Memory B cell (primary cell): Measurements from ENCODE around the gene DNAH8.

ENCODE experiments used
- ATAC-seq: fragments of 150-1000 bp; cut with Tn5 transposase; 2 replicates; pipeline ENCODE4 v1.10.0; 2021; ENCODE audit warnings: low read depth, mild to moderate bottlenecking, moderate library complexity
- DNase-seq, 2 donors: peaks; one replicate each; pipeline ENCODE4 v3.0.0; 2022; ENCODE audit warnings: low spot score in 2 of 2
- H3K27ac Mint-ChIP-seq: one replicate; pipeline ENCODE4 v1.8.0; 2022; ENCODE audit warnings: mild to moderate bottlenecking, moderate library complexity, mixed read lengths
- H3K27me3 Mint-ChIP-seq: one replicate; pipeline ENCODE4 v1.8.0; 2022; ENCODE audit warnings: mixed read lengths
- H3K36me3 Mint-ChIP-seq: one replicate; pipeline ENCODE4 v1.8.0; 2022; ENCODE audit warnings: mild to moderate bottlenecking, mixed read lengths
- H3K4me1 Mint-ChIP-seq: one replicate; pipeline ENCODE4 v1.8.0; 2022; ENCODE audit warnings: mixed read lengths
- H3K4me3 Mint-ChIP-seq: one replicate; pipeline ENCODE4 v1.8.0; 2022; ENCODE audit warnings: mild to moderate bottlenecking, moderate library complexity, mixed read lengths
- H3K9me3 Mint-ChIP-seq: one replicate; pipeline ENCODE4 v1.8.0; 2022; ENCODE audit warnings: mixed read lengths

The DNAH8 gene

DNA sequence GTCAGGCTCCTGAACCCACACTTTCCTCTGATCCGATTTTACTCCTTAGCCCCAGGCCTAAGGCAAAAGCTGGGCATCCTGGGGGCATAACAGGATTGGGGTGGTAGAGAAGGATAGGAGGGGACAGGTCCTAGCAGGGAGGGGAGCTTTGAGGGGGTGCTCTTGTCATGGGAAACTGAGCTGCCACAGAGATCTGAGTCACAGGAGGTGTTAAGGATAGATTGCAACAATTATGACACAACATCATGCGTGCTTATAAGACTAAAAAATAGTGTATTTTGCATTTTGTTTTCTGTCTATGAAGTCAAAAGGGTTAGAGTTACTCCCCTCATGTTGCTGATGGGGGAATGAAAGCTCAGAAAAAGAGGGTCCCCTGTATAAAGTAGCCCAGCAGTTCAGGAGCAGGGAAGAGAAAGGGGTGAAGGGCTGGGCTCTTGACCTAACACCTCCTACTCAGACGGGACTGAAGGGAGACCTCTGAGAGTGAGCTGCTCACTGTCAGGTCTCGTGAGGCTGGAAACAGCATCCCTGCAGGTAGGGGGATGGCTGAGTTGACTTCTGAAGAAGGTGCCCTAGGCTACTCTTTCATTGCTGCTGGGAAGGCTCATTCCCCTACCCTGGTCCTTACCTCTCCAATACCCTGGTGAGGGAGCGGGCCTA is 335.5 kb downstream of the DNAH8 start:
- Mint-ChIP-seq H3K4me3 (no peak overlapping the region), H3K4me1 (peaks cover 5% of the 10 kb centered on the region), H3K27me3 (peaks cover 31% of the 10 kb centered on the region), H3K9me3 (no peaks in the 10 kb centered on the region), H3K36me3 (no peaks in the 10 kb centered on the region), H3K27ac (no peak overlapping the region)
- DNase-seq: no peak
- ATAC-seq: no peak

- Mint-ChIP-seq H3K4me1 (peaks cover 5% of the 10 kb centered on the region), H3K27me3 (peaks cover 31% of the 10 kb centered on the region), H3K27ac (no peak overlapping the region), H3K9me3 (no peaks in the 10 kb centered on the region), H3K36me3 (no peaks in the 10 kb centered on the region), H3K4me3 (no peak overlapping the region)
- DNase-seq (no peak), ATAC-seq (no peak)
These were observed 336.4 kb downstream of the DNAH8 start for GRCh38 chr6:39051399-39052122.

DNA sequence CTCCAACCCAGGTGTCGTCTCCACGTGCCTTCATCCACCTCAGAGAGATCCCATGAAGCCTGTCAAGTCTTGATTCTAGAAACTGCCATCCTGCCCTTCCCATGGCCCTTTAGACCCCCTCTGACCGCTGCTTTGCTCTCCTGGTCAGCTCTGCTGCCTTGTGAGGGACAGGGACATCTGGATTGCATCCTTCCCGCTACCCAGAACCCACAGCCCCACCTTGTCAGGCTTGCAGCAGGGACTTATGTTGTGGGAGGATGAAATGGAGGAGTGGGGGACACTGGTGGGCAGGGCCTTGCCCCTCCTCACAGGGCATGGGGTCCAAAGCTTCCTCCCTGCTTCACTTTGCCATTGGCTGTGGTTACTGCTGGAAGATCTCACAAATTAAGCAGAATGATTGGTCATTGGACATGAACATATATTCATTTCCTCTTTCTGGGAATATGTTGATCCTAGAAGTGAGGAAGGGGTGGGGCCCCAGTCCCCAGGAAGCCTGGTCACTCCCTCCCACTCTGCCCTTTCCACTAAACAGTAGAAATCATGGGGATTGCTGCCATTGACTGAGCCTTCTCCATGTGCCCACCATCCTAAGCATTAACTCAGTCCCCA is 338.0 kb downstream of the DNAH8 start:
- no peak for DNase-seq
- H3K36me3 Mint-ChIP-seq: no peaks in the 10 kb centered on the region
- H3K9me3 Mint-ChIP-seq: no peaks in the 10 kb centered on the region
- peaks cover 25% of the 10 kb centered on the region for H3K27me3 Mint-ChIP-seq
- no peak overlapping the region for H3K27ac Mint-ChIP-seq
- no peak for ATAC-seq
- H3K4me3 Mint-ChIP-seq: no peak overlapping the region
- peaks cover 5% of the 10 kb centered on the region for H3K4me1 Mint-ChIP-seq

GRCh38 chr6:39053854-39054576 is 338.9 kb downstream of the DNAH8 start:
- Mint-ChIP-seq H3K27ac (no peak overlapping the region), H3K36me3 (no peaks in the 10 kb centered on the region), H3K4me1 (peaks cover 5% of the 10 kb centered on the region), H3K9me3 (no peaks in the 10 kb centered on the region), H3K4me3 (no peak overlapping the region), H3K27me3 (peaks cover 29% of the 10 kb centered on the region)
- no peak for DNase-seq
- ATAC-seq: no peak

DNA sequence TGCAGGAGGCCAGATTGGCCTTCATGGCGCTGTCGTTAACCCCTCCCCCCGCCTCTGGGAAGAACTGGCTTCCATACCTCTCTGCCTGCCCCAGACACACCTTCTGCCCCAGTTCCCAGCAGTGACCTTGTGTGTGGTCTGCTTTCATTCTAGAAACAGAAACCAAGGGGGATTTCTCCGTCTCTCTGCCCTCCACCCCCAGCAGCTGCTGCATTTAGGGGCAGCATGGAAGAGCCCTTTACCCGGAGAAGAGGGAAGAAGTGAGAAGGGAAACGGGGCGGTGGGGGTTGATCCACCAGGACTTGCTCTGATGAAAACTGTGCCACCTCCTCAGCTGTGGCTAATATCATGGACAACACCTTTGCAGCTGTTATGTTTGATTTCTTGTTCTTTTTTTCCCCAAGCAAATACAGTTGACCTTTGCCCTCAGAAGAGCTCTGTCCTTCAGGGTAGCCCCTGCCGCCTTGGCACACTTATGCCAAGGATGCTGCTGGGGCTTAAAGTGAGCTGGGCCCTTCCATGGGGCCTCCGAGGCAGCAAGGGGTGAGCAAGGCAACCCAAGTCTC is 339.5 kb downstream of the DNAH8 start:
- Mint-ChIP-seq H3K4me3 (no peak overlapping the region), H3K9me3 (no peaks in the 10 kb centered on the region), H3K4me1 (peaks cover 3% of the 10 kb centered on the region), H3K27me3 (peaks cover 28% of the 10 kb centered on the region), H3K36me3 (no peaks in the 10 kb centered on the region), H3K27ac (no peak overlapping the region)
- DNase-seq (no peak), ATAC-seq (no peak)

GRCh38 chr6:39055661-39056060 is 340.6 kb downstream of the DNAH8 start:
- Mint-ChIP-seq H3K4me1 (peaks cover 3% of the 10 kb centered on the region), H3K36me3 (no peaks in the 10 kb centered on the region), H3K4me3 (no peak overlapping the region), H3K9me3 (no peaks in the 10 kb centered on the region), H3K27ac (no peak overlapping the region), H3K27me3 (peaks cover 31% of the 10 kb centered on the region)
- ATAC-seq (no peak), DNase-seq (no peak)

DNA sequence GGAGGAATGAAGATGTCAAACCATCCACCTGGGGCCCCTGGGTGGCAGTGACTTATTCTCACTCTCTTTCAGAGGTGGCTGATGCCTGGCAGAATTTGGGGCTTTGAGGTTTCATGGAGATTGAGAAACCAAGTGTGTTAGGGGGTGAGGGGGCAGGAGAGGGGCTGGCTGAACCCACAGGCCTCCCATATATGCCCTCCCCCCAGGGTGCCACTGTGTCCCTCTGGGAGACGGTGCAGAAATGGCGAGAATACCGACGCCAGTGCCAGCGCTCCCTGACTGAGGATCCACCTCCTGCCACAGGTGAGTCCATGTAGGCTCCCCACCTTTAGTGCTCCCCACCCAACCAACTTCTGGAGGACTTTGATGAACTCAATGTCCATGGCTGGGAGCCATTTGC is 341.1 kb downstream of the DNAH8 start:
- DNase-seq (no peak), ATAC-seq (no peak)
- Mint-ChIP-seq H3K36me3 (no peaks in the 10 kb centered on the region), H3K27ac (no peak overlapping the region), H3K4me1 (peaks cover 3% of the 10 kb centered on the region), H3K27me3 (peaks cover 30% of the 10 kb centered on the region), H3K9me3 (no peaks in the 10 kb centered on the region), H3K4me3 (no peak overlapping the region)

DNA sequence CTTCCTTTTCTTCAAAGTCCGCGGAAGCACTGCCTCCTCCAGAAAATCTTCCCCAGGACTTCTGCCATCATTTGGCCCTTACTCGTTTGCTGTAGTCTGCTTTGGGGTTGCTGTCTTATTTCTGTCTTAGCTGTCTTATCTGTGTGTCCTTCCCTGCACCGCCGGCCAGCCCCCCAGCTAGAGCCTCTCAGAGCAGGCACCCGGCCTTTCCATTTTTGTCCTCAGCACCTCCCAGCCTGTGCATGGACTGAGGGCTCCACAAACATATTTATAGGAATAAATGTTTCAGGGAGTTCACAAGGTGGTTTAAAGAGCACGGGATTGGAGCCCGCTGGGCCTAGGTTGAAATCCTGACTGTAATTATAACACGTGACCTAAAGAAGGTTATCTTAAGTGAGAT is 341.6 kb downstream of the DNAH8 start:
- ATAC-seq (no peak), DNase-seq (no peak)
- Mint-ChIP-seq H3K27ac (no peak overlapping the region), H3K4me1 (peaks cover 2% of the 10 kb centered on the region), H3K27me3 (peaks cover 29% of the 10 kb centered on the region), H3K36me3 (no peaks in the 10 kb centered on the region), H3K4me3 (no peak overlapping the region), H3K9me3 (no peaks in the 10 kb centered on the region)

- H3K36me3 Mint-ChIP-seq: no peaks in the 10 kb centered on the region
- no peak overlapping the region for H3K27ac Mint-ChIP-seq
- H3K27me3 Mint-ChIP-seq: peaks cover 28% of the 10 kb centered on the region
- no peaks in the 10 kb centered on the region for H3K9me3 Mint-ChIP-seq
- no peaks in the 10 kb centered on the region for H3K4me1 Mint-ChIP-seq
- no peak for DNase-seq
- no peak overlapping the region for H3K4me3 Mint-ChIP-seq
- no peak for ATAC-seq
These were observed 342.4 kb downstream of the DNAH8 start for GRCh38 chr6:39057251-39058155.

GRCh38 chr6:39058471-39059147 is 343.5 kb downstream of the DNAH8 start:
- no peaks in the 10 kb centered on the region for H3K36me3 Mint-ChIP-seq
- no peak overlapping the region for H3K27ac Mint-ChIP-seq
- no peak for DNase-seq
- no peaks in the 10 kb centered on the region for H3K4me1 Mint-ChIP-seq
- no peaks in the 10 kb centered on the region for H3K9me3 Mint-ChIP-seq
- H3K27me3 Mint-ChIP-seq: peaks cover 21% of the 10 kb centered on the region
- H3K4me3 Mint-ChIP-seq: no peak overlapping the region
- ATAC-seq: no peak

GRCh38 chr6:39059496-39060310 is 344.6 kb downstream of the DNAH8 start:
- no peak for ATAC-seq
- Mint-ChIP-seq H3K27me3 (peaks cover 14% of the 10 kb centered on the region), H3K4me3 (no peak overlapping the region), H3K9me3 (no peaks in the 10 kb centered on the region), H3K27ac (no peak overlapping the region), H3K4me1 (no peaks in the 10 kb centered on the region), H3K36me3 (no peaks in the 10 kb centered on the region)
- DNase-seq: no peak

DNA sequence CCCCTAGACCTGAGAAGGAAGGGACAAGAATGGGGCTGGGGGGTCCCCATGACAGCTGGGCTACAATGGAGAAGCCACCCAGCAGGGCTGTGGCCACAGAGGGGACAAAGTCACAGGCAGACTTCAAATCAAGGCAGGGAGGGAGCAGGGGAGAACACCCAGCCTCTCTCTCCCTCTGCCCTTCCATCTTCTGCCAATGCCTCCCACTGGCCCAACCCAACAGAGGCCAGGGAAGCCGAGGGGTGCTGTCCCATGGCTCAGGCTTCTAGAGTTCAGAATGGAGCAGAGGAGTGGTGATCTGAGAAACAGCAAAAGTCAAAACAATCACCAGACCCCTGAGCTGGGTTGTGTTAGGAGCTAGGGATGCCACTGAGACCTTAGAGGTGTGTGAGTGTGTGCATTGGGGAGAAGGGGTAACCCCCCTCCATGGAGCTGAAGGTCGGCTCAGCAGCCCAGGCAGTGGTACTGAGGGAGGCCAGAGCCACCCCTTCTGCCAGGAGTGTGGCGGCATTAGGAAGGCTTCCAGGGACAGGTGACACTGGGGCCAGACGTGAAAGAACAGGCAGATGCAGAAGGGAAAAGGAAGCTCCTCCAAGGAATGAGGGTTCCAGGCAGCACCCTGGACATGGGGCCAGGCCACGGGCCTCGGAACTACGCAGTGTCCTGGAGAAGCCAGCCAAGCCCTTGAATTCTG is 345.5 kb downstream of the DNAH8 start:
- Mint-ChIP-seq H3K27ac (no peak overlapping the region), H3K4me3 (no peak overlapping the region), H3K4me1 (no peaks in the 10 kb centered on the region), H3K36me3 (no peaks in the 10 kb centered on the region), H3K27me3 (peaks cover 17% of the 10 kb centered on the region), H3K9me3 (no peaks in the 10 kb centered on the region)
- DNase-seq: no peak
- no peak for ATAC-seq
